GM12878 (cell line): ENCODE data around the gene SGTB. TPM values are rescaled to one million over a fixed set of nuclear protein-coding genes. Genes with fewer than 3 reads are reported as not detected.

Experiments
- ATAC-seq: fragments of 200-7000 bp; cut with Tn5 transposase; 3 replicates; pipeline ENCODE4 v1.9.1; 2020; ENCODE audit warnings: mild to moderate bottlenecking, moderate library complexity
- BruUV-seq: library from RNA; stranded (reverse); fragments of 400-500 nt; replicated peaks from 2 replicates; lab custom pipeline; 2021; lab: Mats Ljungman, UMichigan
- CTCF ChIA-PET: fragments of 300-600 bp; sonication (Branson Sonifier 250); formaldehyde crosslinking; extraction: SDS; loops from one replicate; lab custom pipeline; 2021; ENCODE audit warnings: inconsistent platforms; lab: Yijun Ruan, JAX
- POLR2A ChIA-PET: fragments of 350-600 bp; formaldehyde crosslinking; extraction: SDS; loops from one replicate; lab custom pipeline; 2021; ENCODE audit warnings: inconsistent platforms; lab: Charles Lee
- RAD21 ChIA-PET: fragments of 300-600 bp; sonication (Branson Sonifier 250); formaldehyde crosslinking; loops from one replicate; lab custom pipeline; 2023; ENCODE audit warnings: antibody characterized with exemption; ENCODE audit not compliant: unreplicated experiment; lab: Charles Lee
- SMC1A ChIA-PET: fragments of 300-600 bp; sonication (Branson Sonifier 250); formaldehyde crosslinking; loops from one replicate; lab custom pipeline; 2023; ENCODE audit not compliant: unreplicated experiment, uncharacterized antibody; lab: Charles Lee
- DNase-seq: peaks from one replicate; pipeline ENCODE4 v3.0.0-alpha.2; 2011; ENCODE audit warnings: low read depth, low spot score
- FAIRE-seq: peaks from 3 replicates; lab custom pipeline; 2011; peaks lifted over from hg19 to GRCh38; lab: Jason Lieb, UNC
- H2AFZ ChIP-seq: 2 replicates; pipeline ENCODE4 v1.6.0; 2011; ENCODE audit warnings: low read depth, low read length, control low read depth; ENCODE audit not compliant: control insufficient read depth
- H3K27ac ChIP-seq: 2 replicates; pipeline ENCODE4 v1.5.1; 2011; ENCODE audit warnings: control low read depth; ENCODE audit not compliant: control insufficient read depth, insufficient read depth
- H3K27me3 ChIP-seq, 2 experiments: replicated peaks in 1 of 2; 2 replicates each; pipeline versions ENCODE4 v1.6.0 to v1.6.1; 2011; ENCODE audit warnings: low read length in 1 of 2; ENCODE audit not compliant: control insufficient read depth in 2 of 2, insufficient read depth in 2 of 2
- H3K36me3 ChIP-seq, 2 experiments: 2 replicates each; pipeline ENCODE4 v1.5.1; 2011; ENCODE audit warnings: low read length in 1 of 2; ENCODE audit not compliant: control insufficient read depth in 2 of 2, insufficient read depth in 2 of 2
- H3K4me1 ChIP-seq: 2 replicates; pipeline ENCODE4 v1.6.1; 2011; ENCODE audit warnings: mild to moderate bottlenecking, low read length, moderate library complexity, mixed read lengths; ENCODE audit not compliant: control insufficient read depth, insufficient read depth
- H3K4me2 ChIP-seq: 2 replicates; pipeline ENCODE4 v1.6.0; 2011; ENCODE audit warnings: control low read depth; ENCODE audit not compliant: control insufficient read depth, insufficient read depth
- H3K4me3 ChIP-seq: fragments of 200-600 bp; sonication (generic); 2 replicates; pipeline ENCODE4 v1.5.1; 2016
- H3K79me2 ChIP-seq: 2 replicates; pipeline ENCODE4 v1.6.0; 2011; ENCODE audit warnings: low read length; ENCODE audit not compliant: control insufficient read depth, insufficient read depth
- H3K9ac ChIP-seq: 2 replicates; pipeline ENCODE4 v1.8.0; 2011; ENCODE audit warnings: low read length, control low read depth, mixed read lengths; ENCODE audit not compliant: control insufficient read depth, insufficient read depth
- H3K9me3 ChIP-seq: replicated peaks from 3 replicates; pipeline ENCODE4 v1.5.1; 2011; ENCODE audit warnings: mild to moderate bottlenecking, low read length; ENCODE audit not compliant: control insufficient read depth, insufficient read depth
- H4K20me1 ChIP-seq: 2 replicates; pipeline ENCODE4 v1.6.0; 2011; ENCODE audit not compliant: control insufficient read depth, insufficient read depth
- CBX5 ChIP-seq: sonication (generic); IDR thresholded peaks from 2 replicates; pipeline ENCODE4 v1.6.1; 2016; ENCODE audit warnings: low read depth, moderate library complexity, mild to moderate bottlenecking, inconsistent platforms
- EP300 ChIP-seq, 2 experiments: fragments of 150-350 bp in 1 of 2; IDR thresholded peaks; 2 replicates each; pipeline ENCODE4 v1.6.1; 2011 to 2012; ENCODE audit warnings: low read depth in 2 of 2, low read length in 2 of 2, borderline replicate concordance in 1 of 2, improper control_type of control experiment in 1 of 2, inconsistent platforms in 1 of 2; ENCODE audit not compliant: control insufficient read depth in 1 of 2
- NR2C1 ChIP-seq: fragments of 450-650 bp; IDR thresholded peaks from 2 replicates; pipeline ENCODE4 v1.6.1; 2017; ENCODE audit warnings: antibody characterized with exemption, mild to moderate bottlenecking, moderate library complexity
- NR2C2 ChIP-seq: IDR thresholded peaks from 2 replicates; pipeline ENCODE4 v1.6.1; 2011; ENCODE audit warnings: borderline replicate concordance, low read depth; ENCODE audit not compliant: control insufficient read depth, insufficient read length
- PAX8 ChIP-seq: fragments of 450-650 bp; IDR thresholded peaks from 2 replicates; pipeline ENCODE4 v1.6.1; 2017; ENCODE audit warnings: mild to moderate bottlenecking, moderate library complexity
- POLR2A ChIP-seq: IDR thresholded peaks from 2 replicates; pipeline ENCODE4 v1.6.1; 2011; ENCODE audit warnings: low read depth, mild to moderate bottlenecking, low read length
- SMAD5 ChIP-seq: IDR thresholded peaks from 2 replicates; pipeline ENCODE4 v1.6.1; 2016; ENCODE audit warnings: antibody characterized with exemption, low read depth
- SUZ12 ChIP-seq: fragments of 200-600 bp; sonication (generic); IDR thresholded peaks from one replicate; pipeline ENCODE4 v1.6.1; 2018; ENCODE audit warnings: antibody characterized with exemption, mild to moderate bottlenecking; ENCODE audit not compliant: unreplicated experiment
- TCF7 ChIP-seq: IDR thresholded peaks from 2 replicates; pipeline ENCODE4 v1.6.1; 2014; ENCODE audit warnings: antibody characterized with exemption, borderline replicate concordance
- ZNF24 ChIP-seq: fragments of 450-650 bp; IDR thresholded peaks from 2 replicates; pipeline ENCODE4 v1.6.1; 2017; ENCODE audit warnings: antibody characterized with exemption, mild to moderate bottlenecking
- WGBS: methylation state at CpG from one replicate; pipeline ENCODE4 v1.1.6; 2016; ENCODE audit warnings: low lambda C conversion rate; ENCODE audit not compliant: insufficient replicate concordance, insufficient coverage; ENCODE audit errors: missing lambda C conversion rate; 5-methylcytosine and 5-hydroxymethylcytosine counted together
- in situ Hi-C: fragments of 300-500 bp; cut with MboI; formaldehyde crosslinking; loops from 9 replicates; pipeline ENCODE4 v1.14.3; 2018; ENCODE audit warnings: mixed read lengths
- intact Hi-C: fragments of 100-400 bp; cut with micrococcal nuclease; formaldehyde crosslinking; loops from one replicate; pipeline ENCODE4 v1.14.2; 2022; ENCODE audit not compliant: unreplicated experiment
- polyA plus RNA-seq, 11 experiments: library from polyadenylated mRNA; depleted of rRNA in 4 of 11; unstranded in 6 of 11; stranded (reverse) in 5 of 11; fragments of >200 nt; fragmentation: Nextera tagmentation in 4 of 11; fragmentation: Illumina TruSeq in 1 of 11; extraction: Ambion mirVana in 4 of 11; extraction: Trizol in 1 of 11; gene quantifications; 1 replicate in 1 of 11; 2 replicates in 10 of 11; pipeline versions ENCODE4 v1.2.1 to v1.2.3, GENCODE V29; 2011 to 2016; ENCODE audit warnings: inconsistent platforms in 2 of 11, missing spikeins in 2 of 11, low read depth in 1 of 11
- total RNA-seq, 4 experiments: library from RNA; depleted of rRNA in 3 of 4; stranded (reverse); fragments of >200 nt in 3 of 4; fragmentation: Illumina TruSeq in 1 of 4; extraction: Trizol in 1 of 4; gene quantifications; 2 replicates each; pipeline versions ENCODE4 v1.2.1 to v1.2.3, GENCODE V29; 2013 to 2021
- TF ChIP-seq, protein P1 (sequence below): IDR thresholded peaks from 2 replicates; pipeline ENCODE4 v1.6.1; 2012; ENCODE audit warnings: low read depth, low read length, improper control_type of control experiment
- TF ChIP-seq, protein P2 (sequence below): fragments of 450-650 bp; IDR thresholded peaks from 2 replicates; pipeline ENCODE4 v1.6.1; 2016; ENCODE audit warnings: mild to moderate bottlenecking
- TF ChIP-seq, protein P3 (sequence below): fragments of 150-350 bp; IDR thresholded peaks from 2 replicates; pipeline ENCODE4 v1.6.1; 2016; ENCODE audit warnings: low read depth, low read length

The SGTB gene
- total and polyA plus RNA-seq, 10 of the 15 experiments (the other 5 are each of a cell fraction or from before 2014, with no cell fraction given) = 1.0 to 7.8 (median 5.4) TPM

DNA sequence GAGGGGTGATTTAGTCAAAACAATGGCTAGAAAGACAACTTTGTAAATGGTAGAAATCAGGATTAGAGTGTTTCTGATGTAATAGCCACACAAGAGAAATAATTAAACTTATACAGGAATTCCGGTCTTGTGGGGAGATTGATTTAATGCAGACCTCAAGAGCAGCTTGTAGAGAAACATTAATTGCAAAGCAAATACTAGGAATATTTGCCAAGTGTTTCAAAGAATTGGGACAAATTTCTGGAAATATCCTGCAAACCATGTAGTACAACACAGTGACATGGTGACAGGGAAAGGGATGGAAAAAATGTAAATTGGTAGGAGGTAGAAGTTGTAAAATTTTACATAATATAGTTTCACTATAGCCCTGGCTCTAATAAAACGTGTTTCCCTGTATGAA is 29.0 kb upstream of the SGTB start (continued):
- no peak for TF ChIP-seq CBX5
- no peak for TF ChIP-seq SMAD5
- TF ChIP-seq, protein P1, sequence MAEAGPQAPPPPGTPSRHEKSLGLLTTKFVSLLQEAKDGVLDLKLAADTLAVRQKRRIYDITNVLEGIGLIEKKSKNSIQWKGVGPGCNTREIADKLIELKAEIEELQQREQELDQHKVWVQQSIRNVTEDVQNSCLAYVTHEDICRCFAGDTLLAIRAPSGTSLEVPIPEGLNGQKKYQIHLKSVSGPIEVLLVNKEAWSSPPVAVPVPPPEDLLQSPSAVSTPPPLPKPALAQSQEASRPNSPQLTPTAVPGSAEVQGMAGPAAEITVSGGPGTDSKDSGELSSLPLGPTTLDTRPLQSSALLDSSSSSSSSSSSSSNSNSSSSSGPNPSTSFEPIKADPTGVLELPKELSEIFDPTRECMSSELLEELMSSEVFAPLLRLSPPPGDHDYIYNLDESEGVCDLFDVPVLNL = no peak

DNA sequence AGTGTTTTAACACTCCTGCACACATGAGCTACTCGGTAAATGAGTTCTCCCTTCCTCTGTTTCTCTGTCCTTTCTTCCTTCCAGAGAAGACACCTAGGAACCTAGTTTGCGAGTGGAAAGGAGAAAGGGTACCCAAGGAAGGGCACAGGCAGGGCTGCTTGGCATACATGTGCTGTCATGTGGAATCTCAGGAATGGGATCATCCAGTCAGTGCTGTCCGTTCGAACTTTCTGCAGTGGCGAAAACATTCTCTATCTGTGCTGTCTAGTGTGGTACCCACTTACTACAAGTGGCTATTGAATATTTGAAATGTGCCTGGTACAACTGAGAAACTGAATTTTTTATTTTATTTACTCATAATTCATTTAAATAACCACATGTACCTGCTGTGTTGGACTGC is 28.0 kb upstream of the SGTB start:
- intact Hi-C loops = loop anchor here (10.0 kb wide), 1 partner anchor 265 kb away; no protein-coding TSS in a partner anchor
- TF ChIP-seq TCF7 (no peak), PAX8 (no peak), NR2C1 (no peak), POLR2A (no peak), EP300 (IDR thresholded peaks at IDR 0.05; ENCODE audit: borderline replicate concordance in 1 of 2, control insufficient read depth in 1 of 2, low read depth in 2 of 2, low read length in 2 of 2) (no peak), SUZ12 (no peak), NR2C2 (no peak), ZNF24 (no peak)
- TF ChIP-seq, protein P2, sequence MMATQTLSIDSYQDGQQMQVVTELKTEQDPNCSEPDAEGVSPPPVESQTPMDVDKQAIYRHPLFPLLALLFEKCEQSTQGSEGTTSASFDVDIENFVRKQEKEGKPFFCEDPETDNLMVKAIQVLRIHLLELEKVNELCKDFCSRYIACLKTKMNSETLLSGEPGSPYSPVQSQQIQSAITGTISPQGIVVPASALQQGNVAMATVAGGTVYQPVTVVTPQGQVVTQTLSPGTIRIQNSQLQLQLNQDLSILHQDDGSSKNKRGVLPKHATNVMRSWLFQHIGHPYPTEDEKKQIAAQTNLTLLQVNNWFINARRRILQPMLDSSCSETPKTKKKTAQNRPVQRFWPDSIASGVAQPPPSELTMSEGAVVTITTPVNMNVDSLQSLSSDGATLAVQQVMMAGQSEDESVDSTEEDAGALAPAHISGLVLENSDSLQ = no peak
- TF ChIP-seq, protein P3, sequence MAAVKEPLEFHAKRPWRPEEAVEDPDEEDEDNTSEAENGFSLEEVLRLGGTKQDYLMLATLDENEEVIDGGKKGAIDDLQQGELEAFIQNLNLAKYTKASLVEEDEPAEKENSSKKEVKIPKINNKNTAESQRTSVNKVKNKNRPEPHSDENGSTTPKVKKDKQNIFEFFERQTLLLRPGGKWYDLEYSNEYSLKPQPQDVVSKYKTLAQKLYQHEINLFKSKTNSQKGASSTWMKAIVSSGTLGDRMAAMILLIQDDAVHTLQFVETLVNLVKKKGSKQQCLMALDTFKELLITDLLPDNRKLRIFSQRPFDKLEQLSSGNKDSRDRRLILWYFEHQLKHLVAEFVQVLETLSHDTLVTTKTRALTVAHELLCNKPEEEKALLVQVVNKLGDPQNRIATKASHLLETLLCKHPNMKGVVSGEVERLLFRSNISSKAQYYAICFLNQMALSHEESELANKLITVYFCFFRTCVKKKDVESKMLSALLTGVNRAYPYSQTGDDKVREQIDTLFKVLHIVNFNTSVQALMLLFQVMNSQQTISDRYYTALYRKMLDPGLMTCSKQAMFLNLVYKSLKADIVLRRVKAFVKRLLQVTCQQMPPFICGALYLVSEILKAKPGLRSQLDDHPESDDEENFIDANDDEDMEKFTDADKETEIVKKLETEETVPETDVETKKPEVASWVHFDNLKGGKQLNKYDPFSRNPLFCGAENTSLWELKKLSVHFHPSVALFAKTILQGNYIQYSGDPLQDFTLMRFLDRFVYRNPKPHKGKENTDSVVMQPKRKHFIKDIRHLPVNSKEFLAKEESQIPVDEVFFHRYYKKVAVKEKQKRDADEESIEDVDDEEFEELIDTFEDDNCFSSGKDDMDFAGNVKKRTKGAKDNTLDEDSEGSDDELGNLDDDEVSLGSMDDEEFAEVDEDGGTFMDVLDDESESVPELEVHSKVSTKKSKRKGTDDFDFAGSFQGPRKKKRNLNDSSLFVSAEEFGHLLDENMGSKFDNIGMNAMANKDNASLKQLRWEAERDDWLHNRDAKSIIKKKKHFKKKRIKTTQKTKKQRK = no peak

More for the DNA sequence above, 28.0 kb upstream of the SGTB start:
- no peak for ATAC-seq
- no peak for FAIRE-seq
- Histone ChIP-seq H3K9ac (no peak overlapping the region), H2AFZ (no peak overlapping the region), H4K20me1 (no peaks in the 10 kb centered on the region), H3K9me3 (no peaks in the 10 kb centered on the region), H3K36me3 (peaks cover 0 to 1% of the 10 kb centered on the region in 2 experiments; a peak in 1 of 4 replicates), H3K4me1 (no peaks in the 10 kb centered on the region), H3K4me2 (no peak overlapping the region), H3K27ac (no peak overlapping the region), H3K27me3 (no peaks in the 10 kb centered on the region), H3K79me2 (no peaks in the 10 kb centered on the region), H3K4me3 (no peak overlapping the region)
- BruUV-seq = no TSS peak
- no peak for DNase-seq
- CTCF ChIA-PET = interaction anchor here (0.8 kb wide), 1 partner anchor 549 kb away, joined by 3 read pairs; no protein-coding TSS in a partner anchor
- 97% methylated on average over 5 of the region's 5 CpGs for WGBS
- RAD21 ChIA-PET = no interaction called here
- SMC1A ChIA-PET = interaction anchor here (0.7 to 2.7 kb wide), 5 partner anchors 7 to 175 kb away, joined by 3 to 9 read pairs (median 4); no protein-coding TSS in a partner anchor
- in situ Hi-C loops = no loop called here
- POLR2A ChIA-PET = no interaction called here
